Progenitor cell of endocrine pancreas (in vitro differentiated cells): ENCODE measurements around the gene ATXN1. TPM values are rescaled to one million over a fixed set of nuclear protein-coding genes. Genes with fewer than 3 reads are reported as not detected.

ENCODE experiments used
- DNase-seq: peaks from one replicate; pipeline ENCODE4 v3.0.0; 2021; ENCODE audit warnings: low spot score; ENCODE audit not compliant: unreplicated experiment
- H3K27ac Mint-ChIP-seq: 2 replicates; pipeline ENCODE4 v1.8.0; 2021; ENCODE audit warnings: mild to moderate bottlenecking, moderate library complexity, mixed read lengths
- H3K27me3 Mint-ChIP-seq: 2 replicates; pipeline ENCODE4 v1.8.0; 2021; ENCODE audit warnings: mixed read lengths
- H3K36me3 Mint-ChIP-seq: 2 replicates; pipeline ENCODE4 v1.8.0; 2022; ENCODE audit warnings: mixed read lengths; ENCODE audit not compliant: insufficient read depth
- H3K4me1 Mint-ChIP-seq: 2 replicates; pipeline ENCODE4 v1.8.0; 2021; ENCODE audit warnings: low read depth, mixed read lengths
- H3K4me3 Mint-ChIP-seq: 2 replicates; pipeline ENCODE4 v1.8.0; 2021; ENCODE audit warnings: low read depth, mild to moderate bottlenecking, moderate library complexity, mixed read lengths
- H3K9me3 Mint-ChIP-seq: 2 replicates; pipeline ENCODE4 v1.8.0; 2021; ENCODE audit warnings: low read depth, mixed read lengths
- CTCF ChIP-seq: fragments of 200-600 bp; sonication (generic); IDR thresholded peaks from one replicate; pipeline ENCODE4 v1.5.0; 2021; ENCODE audit warnings: antibody characterized with exemption, mild to moderate bottlenecking; ENCODE audit not compliant: unreplicated experiment
- total RNA-seq: library from RNA; stranded (reverse); gene quantifications from 2 replicates; pipeline ENCODE4 v1.2.1, GENCODE V29; 2021

The ATXN1 gene
- total RNA-seq, 1 donor from 2014 or later: 35.8 TPM

GRCh38 chr6:16759181-16759645 is 2.0 kb downstream of the ATXN1 start:
- no peaks in the 10 kb centered on the region for H3K27me3 Mint-ChIP-seq
- peaks cover 53% of the 10 kb centered on the region for H3K4me1 Mint-ChIP-seq
- peak overlapping the region; percentile 95 for H3K27ac Mint-ChIP-seq
- H3K36me3 Mint-ChIP-seq: no peaks in the 10 kb centered on the region
- H3K4me3 Mint-ChIP-seq: peak overlapping the region; percentile 93
- no peak for TF ChIP-seq CTCF
- DNase-seq: no peak
- no peaks in the 10 kb centered on the region for H3K9me3 Mint-ChIP-seq

GRCh38 chr6:16758163-16758975 is 2.9 kb downstream of the ATXN1 start:
- no peaks in the 10 kb centered on the region for H3K36me3 Mint-ChIP-seq
- TF ChIP-seq CTCF: no peak
- H3K9me3 Mint-ChIP-seq: no peaks in the 10 kb centered on the region
- peaks cover 53% of the 10 kb centered on the region for H3K4me1 Mint-ChIP-seq
- no peak for DNase-seq
- H3K27ac Mint-ChIP-seq: peak overlapping the region; percentile 95
- no peaks in the 10 kb centered on the region for H3K27me3 Mint-ChIP-seq
- H3K4me3 Mint-ChIP-seq: peak overlapping the region; percentile 93

- no peak for TF ChIP-seq CTCF
Observed at GRCh38 chr6:16757332-16757731, 3.9 kb downstream of the ATXN1 start.

GRCh38 chr6:16756660-16757255 is 4.5 kb downstream of the ATXN1 start:
- Mint-ChIP-seq H3K27ac (no peak overlapping the region), H3K36me3 (peaks cover 4% of the 10 kb centered on the region), H3K4me1 (peaks cover 49% of the 10 kb centered on the region), H3K4me3 (no peak overlapping the region), H3K9me3 (no peaks in the 10 kb centered on the region), H3K27me3 (no peaks in the 10 kb centered on the region)
- no peak for DNase-seq
- no peak for TF ChIP-seq CTCF

More at GRCh38 chr6:16757332-16757731, 3.9 kb downstream of the ATXN1 start:
- no peak overlapping the region for H3K27ac Mint-ChIP-seq
- H3K9me3 Mint-ChIP-seq: no peaks in the 10 kb centered on the region
- H3K36me3 Mint-ChIP-seq: peaks cover 4% of the 10 kb centered on the region
- no peak for DNase-seq
- H3K4me1 Mint-ChIP-seq: peaks cover 49% of the 10 kb centered on the region
- H3K4me3 Mint-ChIP-seq: no peak overlapping the region
- H3K27me3 Mint-ChIP-seq: no peaks in the 10 kb centered on the region

GRCh38 chr6:16755544-16755943 is 5.7 kb downstream of the ATXN1 start:
- H3K4me1 Mint-ChIP-seq: peaks cover 51% of the 10 kb centered on the region
- H3K9me3 Mint-ChIP-seq: no peaks in the 10 kb centered on the region
- H3K4me3 Mint-ChIP-seq: no peak overlapping the region
- DNase-seq: no peak
- no peaks in the 10 kb centered on the region for H3K27me3 Mint-ChIP-seq
- no peak for TF ChIP-seq CTCF
- peaks cover 7% of the 10 kb centered on the region for H3K36me3 Mint-ChIP-seq
- no peak overlapping the region for H3K27ac Mint-ChIP-seq
